HK-2 (cell line): Measurements from ENCODE around the gene CFAP91.
"Not testable (repeated sequence)": the region's sequence is repeated elsewhere in the genome, so short reads cannot be mapped to it uniquely, and the experiment has no call there.

Experiments
- DNase-seq: peaks from one replicate; pipeline ENCODE4 v3.0.0-alpha.2; 2018; ENCODE audit not compliant: unreplicated experiment

CFAP91 gene

GRCh38 chr3:119677641-119677934 is 25.2 kb upstream of the CFAP91 start:
- DNase-seq: no peak

GRCh38 chr3:119678209-119678608 is 24.6 kb upstream of the CFAP91 start:
- DNase-seq: not testable (repeated sequence)

GRCh38 chr3:119679874-119680273 is 22.9 kb upstream of the CFAP91 start:
- no peak for DNase-seq

DNA sequence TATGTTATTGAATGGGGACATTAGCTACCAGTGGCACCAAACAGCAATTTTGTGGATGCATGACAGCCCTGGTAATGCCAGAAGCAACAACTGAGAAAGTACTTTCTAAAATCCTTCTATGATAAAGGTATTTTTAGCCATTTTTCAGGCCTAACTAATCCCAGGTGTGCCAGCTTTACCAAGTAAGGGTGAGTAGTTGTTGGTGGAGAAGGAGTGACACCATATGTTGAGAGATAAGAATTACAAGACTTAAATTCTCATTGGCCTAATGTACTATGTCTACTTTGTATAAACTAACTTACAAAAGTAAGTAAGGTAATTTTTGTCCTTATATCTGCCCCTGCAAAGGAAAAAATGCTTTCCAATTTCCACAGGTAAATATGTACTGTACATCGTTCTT is 21.5 kb upstream of the CFAP91 start:
- DNase-seq: no peak

DNA sequence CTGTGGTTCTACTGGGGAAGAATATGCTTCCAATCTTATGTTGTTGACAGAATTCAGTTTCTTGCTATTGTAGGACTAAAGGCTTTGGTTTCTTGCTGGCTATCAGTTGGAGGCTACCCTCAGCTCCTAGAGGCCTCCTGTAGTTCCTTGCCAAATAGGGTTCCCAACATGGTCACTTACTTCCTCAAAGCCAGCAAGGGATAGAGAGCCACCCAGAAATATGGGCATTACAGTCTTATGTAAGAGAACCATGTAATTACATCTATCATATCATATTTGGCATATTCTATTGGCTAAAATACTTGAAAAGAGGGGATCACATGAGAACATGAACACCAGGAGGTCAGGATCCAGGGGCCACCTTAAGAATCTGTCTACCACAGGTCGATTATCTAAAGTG is 19.4 kb upstream of the CFAP91 start:
- DNase-seq: no peak

- DNase-seq: no peak
These were observed 12.7 kb upstream of the CFAP91 start for GRCh38 chr3:119690043-119690656.

- DNase-seq: no peak
These were observed 7.3 kb upstream of the CFAP91 start for GRCh38 chr3:119695480-119695879.

- DNase-seq: no peak
These were observed 5.4 kb upstream of the CFAP91 start for GRCh38 chr3:119697394-119697793.

DNA sequence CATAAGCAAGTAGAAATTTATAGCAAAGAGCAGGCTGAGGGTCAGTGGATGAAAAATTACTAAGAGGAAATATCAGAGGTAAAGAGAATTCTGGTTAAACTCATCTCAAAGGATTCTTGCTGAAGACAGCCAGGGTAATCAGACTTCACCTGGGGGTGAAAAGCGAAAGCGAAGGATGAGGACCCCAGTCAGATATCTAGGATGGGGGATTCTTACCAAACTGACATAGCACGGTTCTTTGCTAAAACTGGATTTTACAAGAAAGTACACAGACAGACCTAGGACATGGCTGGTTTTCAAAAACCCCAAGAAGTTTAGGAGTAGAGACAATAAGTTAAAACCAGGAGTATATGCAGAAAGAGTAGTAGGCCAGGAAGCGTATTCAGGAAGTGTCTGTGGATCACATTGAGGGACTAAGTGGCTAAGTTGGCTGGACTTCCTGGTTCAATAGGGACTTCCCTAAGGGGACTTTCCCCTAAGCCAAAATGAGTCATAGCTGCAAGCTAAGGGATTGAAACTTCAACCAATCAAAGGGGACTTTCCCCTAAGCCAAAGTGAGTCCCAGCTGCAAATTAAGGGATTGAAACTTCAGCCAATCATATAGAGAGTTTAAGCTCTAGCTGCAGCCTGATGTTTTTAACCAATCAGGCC is 2.4 kb upstream of the CFAP91 start:
- DNase-seq: no peak

- DNase-seq: no peak
These were observed 1.7 kb upstream of the CFAP91 start for GRCh38 chr3:119700920-119701734.

DNA sequence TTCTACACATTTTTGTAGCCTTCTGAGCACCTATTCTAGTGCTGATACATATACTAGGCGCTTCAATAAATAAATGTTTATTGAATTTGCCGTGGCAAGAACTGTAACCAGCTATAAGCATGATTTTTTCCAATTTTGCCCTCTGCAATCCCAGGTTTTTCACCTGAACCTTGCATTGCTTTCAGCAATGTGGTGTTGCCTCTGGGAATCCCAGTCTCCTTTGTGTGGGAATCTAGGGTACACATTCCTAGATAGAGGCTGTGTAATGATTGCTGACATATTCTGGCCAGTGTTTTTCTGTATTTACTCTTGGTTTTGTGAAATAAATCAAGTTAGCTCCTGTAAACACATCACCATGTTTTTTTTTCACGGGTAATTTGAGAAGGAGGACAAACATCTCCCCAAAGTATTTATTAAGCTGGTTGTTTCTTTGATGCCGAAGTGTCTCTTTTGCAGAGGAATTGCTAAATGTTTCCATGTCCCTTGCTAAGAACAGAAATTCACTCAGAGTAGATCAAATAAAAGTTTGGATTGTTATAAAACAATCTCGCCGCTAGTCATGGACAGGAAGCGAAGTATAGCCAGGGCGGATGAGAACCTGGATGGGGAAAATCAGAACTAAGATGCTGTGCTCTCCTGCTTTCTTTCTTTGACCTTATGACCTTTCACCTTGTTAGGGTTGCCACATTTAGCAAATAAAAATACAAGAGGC is 1.2 kb downstream of the CFAP91 start:
- no peak for DNase-seq

DNA sequence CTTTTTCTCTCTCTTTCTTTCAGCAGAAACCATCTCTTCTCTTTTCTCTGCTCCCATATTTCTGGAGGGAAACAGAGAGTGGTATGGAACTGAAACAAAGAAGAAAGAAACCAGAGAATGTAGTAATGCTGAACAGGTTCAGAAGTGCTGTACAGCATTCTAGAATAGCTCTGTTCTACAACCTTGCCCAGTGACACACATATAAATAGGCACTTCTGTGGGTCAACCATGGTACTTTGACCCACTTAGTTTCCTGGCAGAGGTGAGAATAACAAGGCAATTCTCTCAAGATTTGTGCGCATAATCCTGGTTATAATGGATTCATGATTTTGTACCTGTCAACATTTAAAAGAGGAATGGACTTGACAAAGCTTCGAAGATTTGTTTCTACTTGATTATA is 12.3 kb downstream of the CFAP91 start:
- no peak for DNase-seq

DNA sequence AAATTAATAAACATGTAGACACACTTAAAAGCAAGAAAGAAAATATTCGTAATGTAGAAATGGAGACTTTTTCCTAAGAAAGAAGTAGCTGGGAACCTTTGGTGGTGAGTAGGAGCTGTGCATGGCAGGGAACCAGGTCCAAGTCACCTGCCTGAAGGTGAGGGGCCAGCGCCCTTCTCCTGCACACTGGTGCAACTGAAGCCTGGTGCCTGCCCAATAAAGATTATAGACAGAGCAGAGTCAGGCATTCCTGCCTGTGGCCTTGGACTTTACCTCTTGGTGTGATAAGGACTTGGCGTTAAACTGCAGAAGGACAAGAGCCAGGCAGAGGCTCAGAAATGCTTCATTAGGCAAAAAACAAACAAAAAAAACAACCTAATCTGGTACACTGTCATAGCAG is 14.2 kb downstream of the CFAP91 start:
- no peak for DNase-seq

GRCh38 chr3:119717520-119717919 is 14.7 kb downstream of the CFAP91 start:
- no peak for DNase-seq

DNA sequence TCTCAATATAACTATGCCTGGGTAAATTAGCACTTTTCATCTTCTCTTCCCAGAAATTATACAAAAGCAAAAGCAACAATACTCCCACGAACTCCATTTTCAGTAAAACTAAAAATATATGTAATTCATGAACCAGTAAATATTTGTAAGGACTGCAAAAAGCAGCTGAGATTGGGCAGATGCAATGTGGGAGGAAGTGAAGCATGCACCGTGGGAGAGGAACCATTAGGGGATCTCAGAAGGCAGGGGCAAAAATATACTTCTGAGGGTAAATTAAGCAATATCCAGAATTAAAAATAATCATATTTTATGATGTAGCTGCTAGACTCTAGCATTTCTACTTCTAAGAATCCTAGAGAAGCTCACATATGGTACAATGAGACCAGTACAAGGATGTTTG is 20.2 kb downstream of the CFAP91 start:
- DNase-seq: no peak

DNA sequence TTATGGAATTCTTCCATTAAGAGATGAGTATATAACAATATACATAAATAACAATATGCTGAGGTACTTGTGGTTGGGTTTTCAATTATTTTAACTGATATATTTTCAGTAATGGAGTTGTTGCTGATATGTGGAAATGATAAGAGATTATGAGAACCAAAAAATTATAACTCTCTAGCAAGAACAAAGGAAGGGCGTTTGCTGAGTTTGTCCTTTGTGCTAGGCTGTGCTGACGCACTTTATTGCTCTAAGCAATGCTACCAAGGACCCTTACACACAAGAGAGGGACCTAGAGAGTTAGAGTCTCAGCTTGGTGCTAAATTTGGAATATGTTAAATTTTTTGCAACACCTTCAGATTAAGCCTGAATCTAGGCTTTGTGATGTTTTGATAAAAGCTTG is 24.1 kb downstream of the CFAP91 start:
- no peak for DNase-seq

DNA sequence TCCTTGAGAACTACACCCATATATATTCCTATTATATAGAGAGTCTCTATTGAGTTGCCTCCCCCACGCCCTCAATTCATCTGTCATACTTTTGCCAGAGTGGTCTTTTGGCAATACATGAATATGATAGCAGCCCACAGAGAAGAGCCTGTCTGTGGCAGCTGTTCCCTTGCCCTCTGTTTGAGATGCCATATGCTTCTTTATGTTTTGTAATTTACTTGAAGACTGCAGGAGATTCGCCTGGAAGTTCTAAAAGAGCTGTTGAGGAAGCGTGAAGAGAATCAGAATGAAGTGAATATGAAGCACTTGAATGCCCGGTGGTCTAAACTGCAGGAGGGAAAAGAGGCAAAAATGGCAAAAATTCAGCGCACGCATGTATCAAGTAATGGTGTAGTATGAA is 27.2 kb downstream of the CFAP91 start:
- DNase-seq: no peak

DNA sequence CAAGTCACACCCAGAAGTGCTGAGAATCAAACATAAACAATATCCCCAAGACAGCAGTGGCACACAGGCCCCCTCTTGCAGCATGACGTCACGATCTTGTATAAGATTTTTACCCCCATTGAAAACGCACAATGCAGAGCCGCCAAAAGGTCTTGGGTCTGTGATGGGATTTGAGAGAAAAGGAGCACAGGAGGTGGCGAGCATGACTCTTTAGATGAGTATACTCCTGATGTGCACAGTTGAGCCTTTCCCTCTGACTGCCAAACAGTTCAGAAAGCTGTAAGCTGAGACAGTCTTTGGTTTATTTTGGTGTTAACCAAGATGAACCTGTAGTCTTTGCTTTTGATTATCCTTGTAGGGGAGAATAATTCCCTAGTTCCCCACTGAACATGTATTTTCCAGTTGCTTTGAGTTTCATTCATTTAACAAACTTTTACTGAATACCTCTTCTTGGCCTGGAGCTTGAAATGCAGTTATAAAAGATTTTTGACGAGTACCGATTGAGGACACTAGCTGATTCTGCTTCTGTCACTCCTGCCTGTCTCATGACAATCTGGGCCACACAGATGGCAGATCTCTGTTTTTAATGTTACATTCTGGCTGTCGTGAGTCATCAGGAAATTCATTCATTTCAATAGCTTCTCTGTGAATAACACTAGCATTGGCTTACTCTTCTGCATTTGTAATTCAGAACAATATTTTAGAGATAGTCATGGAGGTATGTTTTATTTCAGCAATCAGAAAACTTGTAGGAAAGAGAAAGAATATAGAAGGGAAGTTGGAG is 28.9 kb downstream of the CFAP91 start:
- no peak for DNase-seq

- DNase-seq: no peak
These were observed 31.0 kb downstream of the CFAP91 start for GRCh38 chr3:119733812-119734211.

DNA sequence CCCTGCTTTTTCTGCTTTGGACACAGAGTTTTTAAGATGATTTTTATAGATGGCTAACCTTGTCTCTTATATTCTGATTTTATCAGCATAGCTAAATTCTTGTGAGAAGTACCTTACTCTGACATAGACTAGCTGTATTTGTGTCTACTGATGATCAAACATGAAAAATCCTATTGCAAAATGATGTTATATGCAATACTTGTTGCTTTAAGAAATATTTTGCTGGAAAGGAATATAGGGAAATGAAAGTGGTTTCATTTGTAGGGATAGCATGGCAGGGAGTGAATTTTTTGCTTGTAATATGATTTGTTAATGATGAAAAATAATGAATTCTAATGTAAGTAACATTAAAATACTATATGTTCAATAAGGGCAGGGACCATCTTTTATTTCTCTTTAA is 35.9 kb downstream of the CFAP91 start:
- DNase-seq: no peak

- DNase-seq: no peak
These were observed 39.1 kb downstream of the CFAP91 start for GRCh38 chr3:119741657-119742590.
